DMS114 treated with DMSO at 0.1 percent for 48 hours (cell line): ENCODE results near the gene TAAR9.

Source experiments
- DNase-seq: peaks from one replicate; lab custom pipeline; 2025; ENCODE audit not compliant: unreplicated experiment; lab: John Stamatoyannopoulos, UW

TAAR9 gene

DNA sequence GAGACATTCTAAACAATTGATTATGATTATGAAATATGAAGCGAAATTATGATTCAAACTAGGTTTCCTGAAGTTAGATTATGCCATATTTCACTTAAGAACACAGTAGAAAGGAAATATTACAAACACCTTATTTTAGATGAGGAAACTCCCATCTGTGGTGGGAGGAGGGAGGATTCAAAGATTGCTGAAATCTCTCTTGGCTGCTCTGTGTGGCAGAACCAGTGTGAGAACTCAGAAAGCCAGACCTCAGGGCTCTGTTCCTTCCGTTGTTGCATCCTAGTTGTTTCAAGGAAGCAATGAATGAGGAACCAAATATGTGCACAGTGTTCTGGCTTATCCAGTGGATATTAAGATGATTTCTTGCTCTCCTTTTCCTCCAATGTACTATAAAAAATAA, 49.3 kb downstream of the TAAR9 start:
- DNase-seq = no peak
